Raji (cell line): ENCODE measurements around the gene TBC1D9.

ENCODE experiments used
- POLR2A ChIP-seq: IDR thresholded peaks from 2 replicates; pipeline ENCODE4 v1.6.1; 2011; ENCODE audit warnings: low read depth, low read length, control low read depth; ENCODE audit not compliant: insufficient read depth

Gene TBC1D9

DNA sequence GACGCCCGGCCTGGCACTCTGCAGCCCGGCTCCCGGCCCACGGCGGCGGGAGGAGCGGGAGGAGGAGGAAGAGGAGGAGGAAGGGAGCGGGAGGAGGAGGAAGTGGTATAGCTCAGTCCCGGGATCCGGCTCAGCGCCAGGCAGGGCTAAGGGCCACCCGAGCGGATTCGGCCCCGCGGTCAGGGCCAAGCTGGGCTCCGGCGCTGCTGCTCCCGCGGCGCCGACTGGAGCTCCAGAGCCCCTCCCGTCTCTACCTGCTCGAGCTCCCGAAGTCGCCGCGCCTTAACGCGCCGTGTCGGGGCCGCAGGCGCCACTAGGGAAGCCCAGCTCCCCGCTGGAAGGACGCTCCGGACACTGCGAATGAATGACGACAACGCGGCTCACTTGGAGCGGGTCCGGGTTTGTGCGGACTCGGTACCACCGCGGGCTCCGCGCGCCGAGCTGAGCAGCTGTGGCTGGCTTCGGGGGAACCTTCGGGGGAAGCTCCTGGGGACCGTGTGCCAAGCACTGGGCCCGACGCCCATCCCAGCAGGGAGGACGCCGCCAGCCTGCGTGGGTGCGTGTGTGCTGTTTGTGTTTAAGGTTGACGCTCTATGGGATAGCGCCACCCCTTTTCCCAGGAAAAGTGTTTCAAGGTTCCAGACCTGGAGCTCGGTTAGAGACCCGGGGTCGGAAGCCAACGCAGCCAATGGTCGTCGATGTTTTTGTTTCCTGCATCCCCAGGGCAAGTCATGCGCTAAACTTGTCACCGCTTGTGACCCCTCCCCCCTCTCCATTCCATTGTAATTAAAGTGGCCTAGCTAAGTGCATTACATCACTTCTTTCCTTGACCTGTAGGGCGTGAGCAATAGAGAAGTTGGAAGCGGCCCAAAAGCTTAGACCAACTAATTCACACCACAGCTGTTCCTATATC is at the start of gene TBC1D9:
Gene TBC1D9, minus strand, starts transcription at position 67 of the 913 bp plus-strand sequence. CDS start 340 bp downstream, outside the sequence.
- TF ChIP-seq POLR2A, result no peak

DNA sequence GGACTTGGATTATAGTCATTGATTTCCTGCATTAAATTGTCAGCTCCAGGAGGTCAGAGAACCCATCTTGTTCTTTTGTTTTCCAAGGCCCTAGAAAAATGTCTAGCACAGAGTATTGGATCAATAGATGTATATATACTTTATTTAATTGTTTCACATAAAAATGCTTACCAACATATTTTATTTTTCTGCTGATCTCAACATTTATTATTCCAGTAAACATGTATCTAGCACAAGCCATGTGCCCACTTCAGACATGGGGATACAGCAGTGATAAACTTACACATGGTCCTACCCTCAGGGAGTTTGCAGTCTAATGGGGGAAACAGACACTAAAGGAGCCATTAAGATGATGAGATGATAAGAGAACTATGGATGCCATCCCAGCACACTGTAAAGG is 49.1 kb upstream of the TBC1D9 start:
- TF ChIP-seq POLR2A, result no peak

GRCh38 chr4:140802591-140802990 is 46.4 kb upstream of the TBC1D9 start:
- no peak for TF ChIP-seq POLR2A

- no peak for TF ChIP-seq POLR2A
Observed at GRCh38 chr4:140800666-140801065, 44.5 kb upstream of the TBC1D9 start.

- TF ChIP-seq POLR2A, result no peak
Observed at GRCh38 chr4:140799686-140800225, 43.6 kb upstream of the TBC1D9 start.

- TF ChIP-seq POLR2A, result no peak
Observed at GRCh38 chr4:140793291-140793690, 37.1 kb upstream of the TBC1D9 start.

GRCh38 chr4:140790765-140791164 is 34.6 kb upstream of the TBC1D9 start:
- TF ChIP-seq POLR2A, result no peak

- TF ChIP-seq POLR2A, result no peak
Observed at GRCh38 chr4:140790171-140790570, 34.0 kb upstream of the TBC1D9 start.

DNA sequence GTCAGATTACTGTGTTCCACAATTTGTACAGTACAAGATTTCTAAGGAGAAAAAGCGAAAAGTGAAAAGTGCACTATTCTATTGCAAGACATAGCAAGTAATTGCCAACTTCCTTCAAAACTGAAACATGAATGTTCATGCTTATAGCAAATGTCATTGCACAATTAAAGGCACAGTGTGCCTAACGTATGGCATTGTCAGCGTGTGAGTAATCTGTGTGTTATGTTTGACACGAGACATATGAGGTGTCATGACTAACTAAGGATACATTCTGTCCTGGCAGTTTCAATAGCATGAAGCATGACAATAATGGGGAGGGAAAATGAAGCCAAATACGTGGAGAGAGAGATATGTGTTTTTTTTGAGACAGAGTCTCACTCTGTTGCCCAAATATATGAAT is 33.6 kb upstream of the TBC1D9 start:
- TF ChIP-seq POLR2A, result no peak

DNA sequence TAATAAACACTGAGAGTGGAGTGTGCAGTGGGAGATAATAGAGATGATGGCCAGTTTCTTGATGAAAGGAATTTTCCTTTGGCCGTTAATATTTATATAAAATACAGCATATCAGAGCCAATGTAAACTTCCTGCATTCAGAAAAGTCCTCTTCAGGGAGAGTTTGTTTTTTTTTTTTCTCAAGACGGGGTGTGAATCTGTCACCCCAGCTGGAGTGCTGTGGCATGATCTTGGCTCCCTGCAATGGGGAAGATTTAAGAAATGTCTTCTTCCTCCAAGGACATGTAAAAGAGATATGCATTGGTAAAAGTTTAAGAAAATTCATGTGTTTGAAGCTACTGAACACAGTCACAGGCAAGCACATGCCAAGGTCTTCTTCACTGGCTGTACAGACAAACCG is 25.4 kb upstream of the TBC1D9 start:
- no peak for TF ChIP-seq POLR2A

- no peak for TF ChIP-seq POLR2A
Observed at GRCh38 chr4:140777894-140778293, 21.7 kb upstream of the TBC1D9 start.

- no peak for TF ChIP-seq POLR2A
Observed at GRCh38 chr4:140777386-140777785, 21.2 kb upstream of the TBC1D9 start.

GRCh38 chr4:140776556-140776955 is 20.4 kb upstream of the TBC1D9 start:
- TF ChIP-seq POLR2A, result no peak

GRCh38 chr4:140774956-140775355 is 18.8 kb upstream of the TBC1D9 start:
- no peak for TF ChIP-seq POLR2A

DNA sequence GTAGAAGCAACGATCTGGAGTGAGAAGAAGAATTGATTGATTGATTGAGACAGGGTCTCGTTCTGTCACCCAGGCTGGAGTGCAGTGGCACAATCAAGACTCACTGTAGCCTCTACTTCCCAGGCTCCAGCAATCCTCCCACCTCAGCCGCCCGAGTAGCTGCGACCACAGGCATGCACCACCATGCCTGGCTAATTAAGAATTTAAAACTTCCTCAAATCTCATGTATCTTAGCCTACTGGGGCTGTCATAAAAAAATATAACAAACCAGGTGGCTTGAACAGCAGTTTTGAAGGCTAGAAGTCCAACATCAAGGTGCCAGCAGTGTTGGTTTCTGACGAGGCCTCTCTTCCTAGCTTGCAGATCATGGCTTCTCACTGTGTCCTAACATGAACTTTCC is 18.3 kb upstream of the TBC1D9 start:
- TF ChIP-seq POLR2A, result no peak

DNA sequence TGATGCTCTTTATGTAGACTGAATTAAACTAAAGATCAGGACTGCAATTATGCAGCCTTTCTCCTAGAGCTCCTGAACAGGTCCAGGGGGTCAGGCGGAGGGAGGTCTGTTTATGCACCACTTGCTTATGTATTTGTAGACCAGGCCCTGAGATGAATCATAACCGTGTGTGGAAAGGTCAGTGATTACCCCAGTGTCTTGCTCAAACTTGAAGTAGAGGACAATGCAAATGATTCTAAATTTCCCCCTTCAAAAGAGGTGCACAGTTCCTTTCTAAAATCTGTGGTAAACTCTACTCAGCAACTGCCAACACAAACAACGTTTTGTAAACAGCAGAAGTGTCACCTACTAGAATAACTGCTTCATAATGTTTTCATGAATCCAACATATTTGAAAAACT is 13.0 kb upstream of the TBC1D9 start:
- TF ChIP-seq POLR2A, result no peak
